DND-41 (cell line): ENCODE measurements around the gene TTLL6.

Experiments used
- ATAC-seq: fragments of 200-7000 bp; cut with Tn5 transposase; 3 replicates; pipeline ENCODE4 v1.9.1; 2021; ENCODE audit warnings: low read depth; ENCODE audit not compliant: insufficient read depth
- DNase-seq: peaks from one replicate; pipeline ENCODE4 v3.0.0-alpha.2; 2020
- H2AFZ ChIP-seq: 2 replicates; pipeline ENCODE4 v1.6.0; 2012; ENCODE audit warnings: low read depth, low read length
- H3K27ac ChIP-seq: 2 replicates; pipeline ENCODE4 v1.5.1; 2012; ENCODE audit warnings: low read length, inconsistent platforms
- H3K27me3 ChIP-seq: fragments of 200-600 bp; sonication (generic); 2 replicates; pipeline ENCODE4 v1.6.0; 2012; ENCODE audit warnings: low read length, mild to moderate bottlenecking, inconsistent platforms; ENCODE audit not compliant: insufficient read depth, poor library complexity
- H3K36me3 ChIP-seq: 2 replicates; pipeline ENCODE4 v1.5.1; 2012; ENCODE audit warnings: low read length, inconsistent platforms; ENCODE audit not compliant: insufficient read depth
- H3K4me1 ChIP-seq: 2 replicates; pipeline ENCODE4 v1.5.1; 2012; ENCODE audit warnings: mild to moderate bottlenecking, low read length; ENCODE audit not compliant: insufficient read depth
- H3K4me2 ChIP-seq: 2 replicates; pipeline ENCODE4 v1.6.0; 2012; ENCODE audit warnings: mild to moderate bottlenecking, moderate library complexity, low read length, inconsistent platforms; ENCODE audit not compliant: insufficient read depth
- H3K4me3 ChIP-seq, 2 experiments: fragments of 200-600 bp in 1 of 2; shearing (Covaris generic) in 1 of 2; 2 replicates each; pipeline ENCODE4 v1.5.1; 2012 to 2016; ENCODE audit warnings: inconsistent platforms in 2 of 2, low read length in 2 of 2, mild to moderate bottlenecking in 2 of 2, low read depth in 1 of 2, moderate library complexity in 1 of 2
- H3K79me2 ChIP-seq: 2 replicates; pipeline ENCODE4 v1.6.0; 2012; ENCODE audit warnings: low read length, inconsistent platforms; ENCODE audit not compliant: insufficient read depth
- H3K9ac ChIP-seq: 2 replicates; pipeline ENCODE4 v1.6.0; 2012; ENCODE audit warnings: low read depth, mild to moderate bottlenecking, inconsistent platforms, low read length, moderate library complexity
- H3K9me3 ChIP-seq: 2 replicates; pipeline ENCODE4 v1.5.1; 2012; ENCODE audit warnings: low read length, moderate library complexity, mild to moderate bottlenecking, inconsistent platforms; ENCODE audit not compliant: insufficient read depth, severe bottlenecking
- H4K20me1 ChIP-seq: 2 replicates; pipeline ENCODE4 v1.6.0; 2012; ENCODE audit warnings: low read length; ENCODE audit not compliant: insufficient read depth
- CTCF ChIP-seq: IDR thresholded peaks from 2 replicates; pipeline ENCODE4 v1.5.1; 2012; ENCODE audit warnings: borderline replicate concordance, low read length, moderate library complexity, mild to moderate bottlenecking; ENCODE audit not compliant: poor library complexity, severe bottlenecking; ENCODE audit errors: extremely low read depth
- EZH2 ChIP-seq: IDR thresholded peaks from 3 replicates; pipeline ENCODE4 v1.6.1; 2012; ENCODE audit warnings: borderline replicate concordance, low read depth, mild to moderate bottlenecking, moderate library complexity, low read length, inconsistent platforms; ENCODE audit not compliant: severe bottlenecking

Gene TTLL6

GRCh38 chr17:48731355-48731754 is 85.7 kb downstream of the TTLL6 start:
- no peak overlapping the region for H3K4me2 ChIP-seq
- H3K9me3 ChIP-seq = no peaks in the 10 kb centered on the region
- H3K27me3 ChIP-seq = peaks cover 57% of the 10 kb centered on the region
- no peak overlapping the region for H3K27ac ChIP-seq
- H3K79me2 ChIP-seq = no peaks in the 10 kb centered on the region
- H3K4me3 ChIP-seq = no peak overlapping the region
- no peak for DNase-seq
- ATAC-seq = no peak
- H4K20me1 ChIP-seq = no peaks in the 10 kb centered on the region
- H3K36me3 ChIP-seq = no peaks in the 10 kb centered on the region
- no peak overlapping the region for H2AFZ ChIP-seq
- no peaks in the 10 kb centered on the region for H3K4me1 ChIP-seq
- no peak overlapping the region for H3K9ac ChIP-seq
- TF ChIP-seq EZH2 (no peak), CTCF (no peak)

- H3K27me3 ChIP-seq = peaks cover 51% of the 10 kb centered on the region
- no peaks in the 10 kb centered on the region for H3K4me1 ChIP-seq
Observed at GRCh38 chr17:48730240-48730550, 86.8 kb downstream of the TTLL6 start.

GRCh38 chr17:48729335-48730239 is 87.4 kb downstream of the TTLL6 start:
- Histone ChIP-seq H3K9me3 (no peaks in the 10 kb centered on the region), H4K20me1 (no peaks in the 10 kb centered on the region), H3K4me2 (no peak overlapping the region), H3K9ac (no peak overlapping the region), H3K27ac (no peak overlapping the region), H3K36me3 (no peaks in the 10 kb centered on the region), H2AFZ (no peak overlapping the region), H3K4me1 (no peaks in the 10 kb centered on the region), H3K4me3 (no peak overlapping the region), H3K27me3 (peaks cover 49% of the 10 kb centered on the region), H3K79me2 (no peaks in the 10 kb centered on the region)
- ATAC-seq = no peak
- no peak for DNase-seq
- TF ChIP-seq CTCF (no peak), EZH2 (no peak)

More at GRCh38 chr17:48730240-48730550, 86.8 kb downstream of the TTLL6 start:
- DNase-seq (no peak), ATAC-seq (no peak)
- Histone ChIP-seq H3K36me3 (no peaks in the 10 kb centered on the region), H3K79me2 (no peaks in the 10 kb centered on the region), H3K27ac (no peak overlapping the region), H3K9me3 (no peaks in the 10 kb centered on the region), H2AFZ (no peak overlapping the region), H3K9ac (no peak overlapping the region), H4K20me1 (no peaks in the 10 kb centered on the region), H3K4me3 (no peak overlapping the region), H3K4me2 (no peak overlapping the region)
- no peak for TF ChIP-seq CTCF
- TF ChIP-seq EZH2 = no peak
